ENCODE results near the gene NRF1. TPM values are rescaled to one million over a fixed set of nuclear protein-coding genes. Genes with fewer than 3 reads are reported as not detected.

The NRF1 gene
- total RNA-seq, 1 experiment from 2014 or later: 14.0 TPM

GRCh38 chr7:129572205-129572604 is 39.3 kb upstream of the NRF1 start:
- no peaks in the 10 kb centered on the region for H3K4me1 ChIP-seq (ENCODE audit: control insufficient read depth, insufficient read depth, low read length)
- no peaks in the 10 kb centered on the region for H3K36me3 ChIP-seq (ENCODE audit: control insufficient read depth, insufficient read depth, low read length)
- ChIA-PET POLR2A (no interaction called here), CTCF (no interaction called here)
- no peaks in the 10 kb centered on the region for H3K27me3 ChIP-seq (ENCODE audit: control insufficient read depth, insufficient read depth, low read length)
- H3K4me3 ChIP-seq (ENCODE audit: low read depth in 2 of 2, low read length in 2 of 2): no peak overlapping the region
- intact Hi-C loops (cut with micrococcal nuclease; ENCODE audit: unreplicated experiment): no loop called here
- TF ChIP-seq TCF7L2 (IDR thresholded peaks at IDR 0.05; ENCODE audit: low read depth, low read length) (no peak), SIN3A (IDR thresholded peaks at IDR 0.05; ENCODE audit: borderline replicate concordance, insufficient read depth, low read depth, low read length) (no peak), CTCF (IDR thresholded peaks at IDR 0.05) (no peak), POLR2AphosphoS5 (IDR thresholded peaks at IDR 0.05; ENCODE audit: low read depth, low read length) (no peak), REST (IDR thresholded peaks at IDR 0.05; ENCODE audit: insufficient read depth in 1 of 2, low read depth in 2 of 2, low read length in 1 of 2) (no peak)
- ATAC-seq: no peak
- H3K9me3 ChIP-seq (ENCODE audit: control insufficient read depth, insufficient read depth, low read depth, low read length): no peaks in the 10 kb centered on the region
- H3K27ac ChIP-seq (ENCODE audit: low read length): no peak overlapping the region
- in situ Hi-C loops (cut with HindIII; ENCODE audit: low pct_unique_long_range_greater_than_20kb, low sequenced_read_pairs): no loop called here
- no peak for DNase-seq (ENCODE audit: low read depth, low spot score)
- no TSS peak for BruUV-seq (replicated peaks)

GRCh38 chr7:129574487-129574886 is 37.0 kb upstream of the NRF1 start:
- Histone ChIP-seq H3K27ac (ENCODE audit: low read length) (no peak overlapping the region), H3K27me3 (ENCODE audit: control insufficient read depth, insufficient read depth, low read length) (no peaks in the 10 kb centered on the region), H3K4me3 (ENCODE audit: low read depth in 2 of 2, low read length in 2 of 2) (no peak overlapping the region), H3K4me1 (ENCODE audit: control insufficient read depth, insufficient read depth, low read length) (no peaks in the 10 kb centered on the region), H3K36me3 (ENCODE audit: control insufficient read depth, insufficient read depth, low read length) (no peaks in the 10 kb centered on the region), H3K9me3 (ENCODE audit: control insufficient read depth, insufficient read depth, low read depth, low read length) (no peaks in the 10 kb centered on the region)
- DNase-seq (ENCODE audit: low read depth, low spot score) (no peak), ATAC-seq (no peak)
- no TSS peak for BruUV-seq (replicated peaks)
- TF ChIP-seq SIN3A (IDR thresholded peaks at IDR 0.05; ENCODE audit: borderline replicate concordance, insufficient read depth, low read depth, low read length) (no peak), TCF7L2 (IDR thresholded peaks at IDR 0.05; ENCODE audit: low read depth, low read length) (no peak)
- intact Hi-C loops (cut with micrococcal nuclease; ENCODE audit: unreplicated experiment) (no loop called here), in situ Hi-C loops (cut with HindIII; ENCODE audit: low pct_unique_long_range_greater_than_20kb, low sequenced_read_pairs) (no loop called here)
- ChIA-PET CTCF (no interaction called here), POLR2A (no interaction called here)

- H3K9me3 ChIP-seq (ENCODE audit: control insufficient read depth, insufficient read depth, low read depth, low read length): no peaks in the 10 kb centered on the region
- ChIA-PET POLR2A (no interaction called here), CTCF (no interaction called here)
- in situ Hi-C loops (cut with HindIII; ENCODE audit: low pct_unique_long_range_greater_than_20kb, low sequenced_read_pairs): no loop called here
- H3K4me1 ChIP-seq (ENCODE audit: control insufficient read depth, insufficient read depth, low read length): no peaks in the 10 kb centered on the region
- DNase-seq (ENCODE audit: low read depth, low spot score) (no peak), ATAC-seq (no peak)
- H3K27ac ChIP-seq (ENCODE audit: low read length): no peak overlapping the region
- TF ChIP-seq POLR2AphosphoS5 (IDR thresholded peaks at IDR 0.05; ENCODE audit: low read depth, low read length): no peak
- no peak for TF ChIP-seq CTCF (IDR thresholded peaks at IDR 0.05)
- no peak for TF ChIP-seq SIN3A (IDR thresholded peaks at IDR 0.05; ENCODE audit: borderline replicate concordance, insufficient read depth, low read depth, low read length)
- no peak for TF ChIP-seq TCF7L2 (IDR thresholded peaks at IDR 0.05; ENCODE audit: low read depth, low read length)
- no peak for TF ChIP-seq REST (IDR thresholded peaks at IDR 0.05; ENCODE audit: insufficient read depth in 1 of 2, low read depth in 2 of 2, low read length in 1 of 2)
- no peaks in the 10 kb centered on the region for H3K36me3 ChIP-seq (ENCODE audit: control insufficient read depth, insufficient read depth, low read length)
- no peaks in the 10 kb centered on the region for H3K27me3 ChIP-seq (ENCODE audit: control insufficient read depth, insufficient read depth, low read length)
- H3K4me3 ChIP-seq (ENCODE audit: low read depth in 2 of 2, low read length in 2 of 2): no peak overlapping the region
- no TSS peak for BruUV-seq (replicated peaks)
- intact Hi-C loops (cut with micrococcal nuclease; ENCODE audit: unreplicated experiment): no loop called here
Measured at GRCh38 chr7:129575699-129576098, 35.8 kb upstream of the NRF1 start.
